Stimulated activated CD4-positive, alpha-beta T cell treated with anti-CD3 and anti-CD28 coated beads, Interleukin-15, amount 100 ng/mL, for 24 hours (primary cell): ENCODE results near the gene ARRDC5.
"Not testable (repeated sequence)": the region's sequence is repeated elsewhere in the genome, so short reads cannot be mapped to it uniquely, and the experiment has no call there.

ENCODE experiments used
- DNase-seq: peaks from one replicate; pipeline ENCODE4 v3.0.0-alpha.2; 2020

Gene ARRDC5

GRCh38 chr19:4867534-4868285 lies 35.0 kb downstream of the ARRDC5 start, which contains the start of gene PLIN3:
TSS of gene PLIN3 (minus strand) at chr19:4867667. CDS start at chr19:4861394, 6,273 bp downstream.
- peak; percentile 96 for DNase-seq

DNA sequence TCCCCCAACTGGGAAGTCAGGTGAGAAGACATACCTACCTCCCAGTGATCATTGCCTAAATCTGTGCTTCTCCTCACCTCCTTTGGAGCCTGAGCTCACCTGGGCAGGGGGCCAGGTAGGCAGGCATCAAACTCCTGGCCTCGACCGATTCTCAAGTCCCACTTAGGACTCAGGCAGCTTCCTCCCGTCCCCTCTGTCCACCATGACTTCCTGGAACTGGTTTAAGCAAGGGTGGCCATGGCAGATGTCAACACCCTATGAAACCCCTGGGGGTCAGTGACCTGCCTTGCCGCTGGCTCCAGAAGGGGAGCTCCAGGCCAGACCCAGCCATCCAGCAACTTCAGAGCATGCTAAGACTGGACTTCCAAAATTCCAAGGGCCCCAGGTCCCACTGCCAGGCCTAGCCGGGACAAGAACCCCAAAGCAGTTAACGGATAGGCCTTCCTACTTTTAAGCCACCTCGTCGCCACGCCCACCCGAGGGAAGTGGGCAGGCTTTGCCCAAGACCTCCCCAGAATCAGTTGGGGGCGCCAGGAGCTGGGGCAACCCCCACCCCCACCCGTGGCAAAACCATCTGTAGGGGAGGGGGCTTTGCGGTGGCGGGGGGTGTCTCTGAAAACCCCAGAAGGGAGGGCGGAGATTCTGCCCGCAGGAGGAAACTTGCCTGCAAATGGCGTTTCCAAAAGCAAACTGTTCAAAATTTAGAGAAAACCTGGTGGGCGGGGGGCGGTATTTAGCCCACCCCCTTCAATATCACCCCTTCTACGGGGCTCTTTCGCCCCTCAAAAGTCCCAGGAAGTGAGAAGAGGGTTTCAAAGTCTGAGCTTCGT lies 35.9 kb downstream of the ARRDC5 start:
- peak; percentile 63 for DNase-seq

GRCh38 chr19:4861147-4861546 lies 41.5 kb downstream of the ARRDC5 start:
- no peak for DNase-seq

DNA sequence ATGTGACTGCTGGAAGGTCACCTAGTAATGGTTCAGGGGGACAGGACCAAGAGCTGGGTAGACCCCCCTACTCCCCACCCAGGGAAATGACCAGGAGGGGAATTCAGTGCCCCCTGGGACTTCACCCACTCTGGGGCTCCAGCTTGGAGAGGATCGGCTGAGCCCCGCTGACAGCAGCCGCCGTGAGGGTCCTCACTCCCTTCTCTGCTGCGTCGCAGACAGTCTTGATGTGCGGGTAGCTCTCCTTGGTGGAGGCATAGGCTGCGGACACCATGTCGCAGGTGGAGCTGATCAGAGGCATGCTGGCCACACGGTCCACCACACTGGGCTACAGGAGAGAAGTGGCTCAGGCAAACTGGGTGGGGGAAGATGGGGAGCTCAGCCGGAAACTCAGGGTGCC lies 43.0 kb downstream of the ARRDC5 start:
- no peak for DNase-seq

DNA sequence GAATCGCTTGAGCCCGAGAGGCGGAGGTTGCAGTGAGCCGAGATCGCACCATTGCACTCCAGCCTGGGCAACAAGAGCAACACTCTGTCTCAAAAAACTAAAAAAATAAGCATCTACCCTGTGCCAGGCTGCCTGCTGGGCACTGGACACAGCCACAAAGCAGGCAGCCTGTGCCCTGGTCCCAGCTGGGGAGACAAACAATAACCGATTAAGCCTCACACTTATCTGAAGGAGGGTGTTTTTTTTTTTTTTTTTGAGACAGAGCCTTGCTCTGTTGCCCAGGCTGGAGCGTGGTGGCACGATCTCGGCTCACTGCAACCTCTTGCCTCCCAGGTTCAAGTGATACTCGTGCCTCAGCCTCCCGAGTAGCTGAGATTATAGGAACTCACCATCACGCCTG lies 46.2 kb downstream of the ARRDC5 start:
- not testable (repeated sequence) for DNase-seq

- not testable (repeated sequence) for DNase-seq
Measured at GRCh38 chr19:4853506-4853905, 49.2 kb downstream of the ARRDC5 start.

DNA sequence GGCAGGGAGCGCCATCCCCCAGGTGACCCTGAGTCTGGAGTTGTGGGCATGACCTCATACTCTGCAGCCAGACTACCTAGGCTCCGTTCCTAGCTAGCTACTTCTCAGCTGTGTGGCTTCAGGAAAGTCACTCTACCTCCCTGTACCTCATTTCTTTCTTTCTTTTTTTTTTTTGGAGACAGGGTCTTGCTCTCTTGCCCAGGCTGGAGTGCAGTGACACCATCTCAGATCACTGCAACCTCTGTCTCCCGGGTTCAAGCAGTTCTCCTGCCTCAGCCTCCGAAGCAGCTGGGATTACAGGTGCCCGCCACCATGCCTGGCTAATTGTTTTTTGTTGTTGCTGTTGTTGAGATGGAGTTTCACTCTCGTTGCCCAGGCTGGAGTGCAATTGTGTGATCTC lies 50.2 kb downstream of the ARRDC5 start:
- DNase-seq: no peak

DNA sequence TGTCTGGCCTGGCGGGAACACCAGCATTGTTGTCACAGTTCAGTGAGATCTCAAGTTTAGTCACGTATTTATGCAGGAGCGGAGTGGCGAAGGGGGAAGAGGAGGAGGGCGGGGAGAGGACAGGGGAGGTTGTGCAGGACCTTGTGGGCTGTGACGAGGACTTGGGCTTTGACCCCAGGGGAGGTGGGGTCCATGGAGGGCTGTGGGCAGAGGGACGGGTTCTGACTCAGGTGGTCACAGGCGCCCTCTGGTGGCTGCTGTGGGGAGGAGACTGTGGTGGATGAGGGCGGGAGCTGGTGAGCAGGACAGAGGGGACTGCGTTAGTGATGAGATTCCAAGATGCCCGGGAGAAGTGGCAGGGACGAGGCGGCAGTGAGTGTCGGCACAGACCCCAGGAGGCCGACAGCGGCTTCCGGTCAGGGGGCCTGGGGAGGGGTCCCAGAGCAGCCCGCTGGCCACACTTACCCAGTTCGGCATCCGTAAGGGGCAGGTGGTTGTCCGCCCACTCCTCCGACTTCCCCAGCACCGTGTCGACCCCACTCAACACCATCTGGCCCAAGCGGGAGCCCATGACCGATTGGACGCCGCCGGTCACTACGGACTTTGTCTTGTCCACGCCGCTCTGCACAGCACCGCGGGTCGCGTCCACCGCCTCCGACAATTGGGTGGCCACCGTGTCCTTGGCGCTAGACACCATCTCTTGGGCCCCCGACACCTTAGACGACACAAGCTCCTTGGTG lies 51.0 kb downstream of the ARRDC5 start:
- DNase-seq: peak; percentile 79

- no peak for DNase-seq
Measured at GRCh38 chr19:4849019-4849418, 53.7 kb downstream of the ARRDC5 start.

DNA sequence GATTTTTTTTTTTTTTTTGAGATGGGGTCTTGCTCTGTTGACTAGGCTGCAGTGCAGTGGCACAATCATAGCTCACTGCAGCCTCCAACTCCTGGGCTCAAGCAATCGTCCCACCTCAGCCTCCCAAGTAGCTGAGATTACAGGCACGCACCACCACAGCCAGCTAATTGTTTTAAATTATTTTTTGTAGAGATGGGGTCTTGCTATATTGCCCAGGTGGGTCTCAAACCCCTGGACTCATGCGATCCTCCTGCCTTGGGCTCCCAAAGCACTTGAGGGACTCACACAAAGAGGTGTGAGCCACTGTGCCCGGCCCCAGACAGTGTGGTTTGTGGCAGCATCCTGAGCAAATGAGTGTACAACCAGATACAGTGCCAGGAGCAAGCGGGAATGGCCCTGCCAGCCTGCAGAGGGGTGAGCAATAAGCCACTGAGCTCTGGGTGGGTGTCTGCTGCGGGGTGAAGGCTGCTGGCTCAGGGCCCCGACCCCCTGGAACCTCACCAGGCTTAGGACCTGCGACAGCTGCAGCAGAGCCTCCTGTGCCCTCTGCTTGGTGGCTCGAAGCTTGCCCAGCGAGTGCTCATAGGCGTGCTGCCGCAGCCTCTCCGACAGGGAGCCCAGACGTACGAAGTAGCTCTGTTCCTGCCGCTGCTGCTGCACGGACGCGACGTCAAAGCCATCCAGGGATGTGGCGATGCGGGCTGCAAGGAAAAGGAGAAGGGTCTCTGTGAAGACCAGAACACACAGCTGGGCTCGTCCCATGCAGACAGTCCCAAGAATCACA lies 55.3 kb downstream of the ARRDC5 start:
- DNase-seq: no peak

- not testable (repeated sequence) for DNase-seq
Measured at GRCh38 chr19:4845975-4846374, 56.7 kb downstream of the ARRDC5 start.

GRCh38 chr19:4844348-4845179 lies 58.1 kb downstream of the ARRDC5 start:
- DNase-seq: no peak

GRCh38 chr19:4843647-4843965 lies 59.1 kb downstream of the ARRDC5 start:
- no peak for DNase-seq
